Endothelial cell of umbilical vein (primary cell): ENCODE results near the gene NPAS4. TPM values are rescaled to one million over a fixed set of nuclear protein-coding genes. Genes with fewer than 3 reads are reported as not detected.
A peak's percentile ranks its signal among the peaks of the same experiment; 100 is the strongest.

Source experiments
- BruUV-seq: library from RNA; stranded (reverse); fragments of 400-500 nt; replicated peaks from 2 replicates; lab custom pipeline; 2021; lab: Mats Ljungman, UMichigan
- CTCF ChIA-PET: fragments of 300-600, 350-600 bp; sonication (Branson Sonifier 250); formaldehyde crosslinking; loops from one replicate; lab custom pipeline; 2021; ENCODE audit warnings: antibody characterized with exemption, inconsistent platforms; lab: Charles Lee
- POLR2A ChIA-PET: fragments of 300-600, 350-600 bp; sonication (Branson Sonifier 250); formaldehyde crosslinking; loops from one replicate; lab custom pipeline; 2021; ENCODE audit warnings: antibody characterized with exemption, inconsistent platforms; lab: Charles Lee
- DNase-seq: peaks from one replicate; pipeline ENCODE4 v3.0.0-alpha.2; 2011; ENCODE audit warnings: low read depth, low spot score
- FAIRE-seq: peaks from 2 replicates; lab custom pipeline; 2011; peaks lifted over from hg19 to GRCh38; lab: Jason Lieb, UNC
- H2AFZ ChIP-seq: 2 replicates; pipeline ENCODE4 v1.6.0; 2012; ENCODE audit warnings: low read depth, low read length, control low read depth, inconsistent platforms
- H3K27ac ChIP-seq: 2 replicates; pipeline ENCODE4 v1.5.1; 2011; ENCODE audit warnings: low read depth, mild to moderate bottlenecking, control low read depth, low read length, moderate library complexity; ENCODE audit not compliant: insufficient read depth
- H3K27me3 ChIP-seq, 2 experiments: 2 replicates each; pipeline versions ENCODE4 v1.6.0 to v1.6.1; 2011; ENCODE audit warnings: low read length in 2 of 2, mixed read lengths in 1 of 2; ENCODE audit not compliant: control insufficient read depth in 2 of 2, insufficient read depth in 2 of 2
- H3K36me3 ChIP-seq, 2 experiments: 2 replicates in 1 of 2; 3 replicates in 1 of 2; pipeline ENCODE4 v1.5.1; 2011; ENCODE audit warnings: low read length in 2 of 2, mild to moderate bottlenecking in 1 of 2, moderate library complexity in 1 of 2; ENCODE audit not compliant: control insufficient read depth in 2 of 2, insufficient read depth in 2 of 2; ENCODE audit errors: extremely low read depth in 1 of 2
- H3K4me1 ChIP-seq: 3 replicates; pipeline ENCODE4 v1.5.1; 2011; ENCODE audit warnings: mild to moderate bottlenecking, low read length; ENCODE audit not compliant: control insufficient read depth, insufficient read depth; ENCODE audit errors: extremely low read depth
- H3K4me2 ChIP-seq: 2 replicates; pipeline ENCODE4 v1.6.1; 2011; ENCODE audit warnings: low read length, control low read depth, mixed read lengths; ENCODE audit not compliant: insufficient read depth
- H3K4me3 ChIP-seq, 3 experiments: fragments of 200-600 bp in 1 of 3; sonication (generic), shearing (Covaris generic) in 1 of 3; replicated peaks in 1 of 3; 2 replicates each; pipeline ENCODE4 v1.5.1; 2011 to 2016; ENCODE audit warnings: control low read depth in 3 of 3, low read length in 3 of 3, mild to moderate bottlenecking in 2 of 3, inconsistent platforms in 1 of 3, low read depth in 1 of 3, moderate library complexity in 1 of 3; ENCODE audit not compliant: insufficient read depth in 1 of 3
- H3K79me2 ChIP-seq: 2 replicates; pipeline ENCODE4 v1.6.0; 2012; ENCODE audit warnings: low read length, inconsistent platforms; ENCODE audit not compliant: control insufficient read depth, insufficient read depth
- H3K9ac ChIP-seq: replicated peaks from 2 replicates; pipeline ENCODE3; 2011; ENCODE audit warnings: low read length, control low read depth; ENCODE audit not compliant: insufficient read depth; ENCODE audit errors: extremely low read depth
- H3K9me1 ChIP-seq: replicated peaks from 3 replicates; pipeline ENCODE4 v1.6.0; 2011; ENCODE audit warnings: mild to moderate bottlenecking, low read length; ENCODE audit not compliant: control insufficient read depth, insufficient read depth; ENCODE audit errors: extremely low read depth
- H3K9me3 ChIP-seq: replicated peaks from 2 replicates; pipeline ENCODE4 v1.5.1; 2012; ENCODE audit warnings: low read length, inconsistent platforms; ENCODE audit not compliant: control insufficient read depth, insufficient read depth
- H4K20me1 ChIP-seq: replicated peaks from 2 replicates; pipeline ENCODE3; 2011; ENCODE audit warnings: mild to moderate bottlenecking, low read length; ENCODE audit not compliant: control insufficient read depth, insufficient read depth; ENCODE audit errors: extremely low read depth
- EZH2 ChIP-seq: IDR thresholded peaks from 2 replicates; pipeline ENCODE4 v1.6.1; 2012; ENCODE audit warnings: borderline replicate concordance, low read depth, mild to moderate bottlenecking, moderate library complexity, low read length, inconsistent platforms; ENCODE audit not compliant: severe bottlenecking
- FOS ChIP-seq: IDR thresholded peaks from 2 replicates; pipeline ENCODE4 v1.6.1; 2011; ENCODE audit warnings: mild to moderate bottlenecking, low read length, moderate library complexity, borderline replicate concordance; ENCODE audit not compliant: insufficient read depth
- GATA2 ChIP-seq: IDR thresholded peaks from 2 replicates; pipeline ENCODE4 v1.7.0; 2011; ENCODE audit warnings: low read depth, mild to moderate bottlenecking, moderate library complexity, mixed read lengths, low read length; ENCODE audit not compliant: insufficient read length, insufficient read depth
- JUN ChIP-seq: IDR thresholded peaks from 2 replicates; pipeline ENCODE4 v1.6.1; 2011; ENCODE audit warnings: borderline replicate concordance, low read depth; ENCODE audit not compliant: insufficient read length, insufficient read depth
- MYC ChIP-seq: IDR thresholded peaks from one replicate; pipeline ENCODE4 v1.6.1; 2011; ENCODE audit warnings: mild to moderate bottlenecking, low read depth, low read length
- POLR2A ChIP-seq: IDR thresholded peaks from 2 replicates; pipeline ENCODE4 v1.6.1; 2012; ENCODE audit warnings: low read depth, mild to moderate bottlenecking, control low read depth, low read length
- POLR2AphosphoS5 ChIP-seq: IDR thresholded peaks from 2 replicates; pipeline ENCODE4 v1.6.1; 2012; ENCODE audit warnings: low read depth, mild to moderate bottlenecking, control low read depth, low read length, moderate library complexity; ENCODE audit not compliant: insufficient read depth
- dilution Hi-C: fragments of 300-500 bp; cut with MboI; formaldehyde crosslinking; loops from one replicate; pipeline ENCODE4 v1.15.0; 2019; ENCODE audit warnings: low sequenced_read_pairs; ENCODE audit not compliant: extremely low pct_ligation_motif_present
- intact Hi-C: fragments of 100-400 bp; cut with micrococcal nuclease; formaldehyde crosslinking; loops from one replicate; pipeline ENCODE4 v1.10.0; 2022
- polyA plus RNA-seq, 4 experiments: library from polyadenylated mRNA; depleted of rRNA in 3 of 4; stranded (reverse) in 3 of 4; unstranded in 1 of 4; fragments of >200 nt; gene quantifications; 2 replicates each; pipeline versions ENCODE4 v1.2.1 to v1.2.3, GENCODE V29; 2011 to 2012; ENCODE audit warnings: missing spikeins in 1 of 4
- total RNA-seq: library from RNA; stranded (reverse); gene quantifications from 2 replicates; pipeline ENCODE4 v1.2.3, GENCODE V29; 2021
- TF ChIP-seq, protein P1 (sequence below): IDR thresholded peaks from 2 replicates; pipeline ENCODE4 v1.6.1; 2011; ENCODE audit not compliant: insufficient read depth, insufficient read length
- TF ChIP-seq, protein P2 (sequence below), 2 donors: IDR thresholded peaks; 1 replicate in 1 of 2; 2 replicates in 1 of 2; pipeline ENCODE4 v1.5.1; 2011; ENCODE audit warnings: low read length in 2 of 2, mild to moderate bottlenecking in 2 of 2, moderate library complexity in 2 of 2, control low read depth in 1 of 2, inconsistent platforms in 1 of 2, low read depth in 1 of 2; ENCODE audit not compliant: insufficient read depth in 1 of 2; ENCODE audit errors: extremely low read depth in 1 of 2

NPAS4 gene
- total and polyA plus RNA-seq, 2 donors (not counting 3 experiments of a cell fraction or from before 2014, with no cell fraction given), result not detected

DNA sequence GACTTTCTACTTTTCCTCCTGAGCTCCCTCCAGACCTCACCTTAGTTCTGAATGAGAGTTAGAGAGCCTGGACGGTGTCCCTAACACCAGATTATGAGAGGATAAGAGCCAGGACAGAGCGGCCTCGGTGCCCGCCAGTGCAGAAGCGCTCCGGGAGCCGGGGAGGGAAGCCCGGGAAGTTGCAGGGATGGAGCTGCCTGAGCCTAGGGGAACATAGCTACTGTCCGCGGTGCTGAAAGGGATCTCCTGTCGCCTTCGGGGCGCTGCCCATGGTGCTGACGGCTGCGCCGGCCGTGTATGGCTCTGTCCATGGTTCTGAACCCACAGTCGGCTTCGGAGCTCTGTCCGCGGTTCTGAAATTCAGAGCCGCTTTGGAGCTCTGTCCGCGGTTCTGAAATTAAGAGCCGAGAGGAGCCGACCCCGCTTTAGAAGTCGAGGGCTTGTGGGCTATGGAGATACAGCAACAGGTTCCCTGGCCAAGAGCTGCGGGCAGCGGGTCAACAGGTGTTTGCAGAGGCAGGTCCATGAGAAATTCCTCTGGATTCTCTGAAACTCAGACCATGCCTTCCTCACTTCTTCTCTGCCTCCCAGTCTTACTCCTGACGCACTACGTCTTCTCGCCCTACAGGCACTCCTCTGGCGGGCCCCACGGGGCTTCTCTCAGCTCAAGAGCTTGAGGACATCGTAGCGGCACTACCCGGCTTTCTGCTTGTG is 814 bp downstream of the NPAS4 start:
- ChIA-PET CTCF (interaction anchor here (0.8 to 2.3 kb wide), 17 partner anchors 8 to 256 kb away, joined by 3 to 21 read pairs (median 4); partner anchors contain the start of genes DPP3, MRPL11 and RBM4B), POLR2A (no interaction called here)
- H2AFZ ChIP-seq, result no peak overlapping the region
- no peak overlapping the region for H3K4me3 ChIP-seq
- no peaks in the 10 kb centered on the region for H4K20me1 ChIP-seq
- H3K79me2 ChIP-seq, result no peaks in the 10 kb centered on the region
- no peak overlapping the region for H3K4me2 ChIP-seq
- H3K9me3 ChIP-seq, result no peaks in the 10 kb centered on the region
- dilution Hi-C loops, result no loop called here
- DNase-seq (peak; percentile 88), FAIRE-seq (peak; percentile 79)
- no peaks in the 10 kb centered on the region for H3K9me1 ChIP-seq
- peaks cover 13 to 17% of the 10 kb centered on the region in 2 experiments for H3K27me3 ChIP-seq
- TF ChIP-seq POLR2AphosphoS5 (peak; percentile 99), MYC (peak; percentile 21), FOS (no peak)
- TF ChIP-seq, protein P1, sequence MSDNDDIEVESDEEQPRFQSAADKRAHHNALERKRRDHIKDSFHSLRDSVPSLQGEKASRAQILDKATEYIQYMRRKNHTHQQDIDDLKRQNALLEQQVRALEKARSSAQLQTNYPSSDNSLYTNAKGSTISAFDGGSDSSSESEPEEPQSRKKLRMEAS, result peak; percentile 86
- no peaks in the 10 kb centered on the region for H3K4me1 ChIP-seq
- no TSS peak for BruUV-seq
- H3K27ac ChIP-seq, result no peak overlapping the region
- no peaks in the 10 kb centered on the region for H3K36me3 ChIP-seq
- intact Hi-C loops, result loop anchor here (1.0 to 2.0 kb wide), 2 partner anchors 45 to 132 kb away; partner anchors contain the start of genes PELI3 and YIF1A
- no peak overlapping the region for H3K9ac ChIP-seq

DNA sequence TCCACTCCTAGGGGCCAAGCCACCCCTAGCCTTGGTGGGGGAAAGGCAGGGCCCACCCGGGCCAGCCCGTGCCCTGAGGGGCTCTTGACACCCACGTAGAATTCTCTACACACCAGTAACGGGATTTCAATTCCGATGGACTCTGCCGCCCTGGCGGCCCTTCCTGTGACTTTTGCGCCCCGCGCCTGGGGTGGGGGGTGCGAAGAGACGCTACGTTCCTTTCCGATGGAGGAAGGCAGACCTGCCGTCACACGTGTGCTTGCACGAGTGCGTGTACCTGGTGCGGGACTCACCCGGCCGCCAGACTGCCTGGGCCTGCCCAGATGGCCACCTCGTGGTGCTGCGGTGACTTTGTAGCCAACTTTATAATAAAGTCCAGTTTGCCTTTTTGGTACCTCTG is 5.5 kb downstream of the NPAS4 start:
- Histone ChIP-seq H2AFZ (no peak overlapping the region), H3K79me2 (no peaks in the 10 kb centered on the region), H3K36me3 (no peaks in the 10 kb centered on the region), H3K9ac (no peak overlapping the region), H3K9me3 (no peaks in the 10 kb centered on the region), H4K20me1 (no peaks in the 10 kb centered on the region), H3K4me1 (no peaks in the 10 kb centered on the region), H3K27me3 (no peaks in the 10 kb centered on the region), H3K9me1 (no peaks in the 10 kb centered on the region), H3K27ac (no peak overlapping the region), H3K4me2 (no peak overlapping the region), H3K4me3 (no peak overlapping the region)
- CTCF ChIA-PET, result interaction anchor here (1.3 kb wide), 1 partner anchor 8 kb away, joined by 3 read pairs; no protein-coding TSS in a partner anchor
- TF ChIP-seq EZH2, result no peak
- no peak for TF ChIP-seq POLR2AphosphoS5
- no peak for TF ChIP-seq FOS
- TF ChIP-seq, protein P2, sequence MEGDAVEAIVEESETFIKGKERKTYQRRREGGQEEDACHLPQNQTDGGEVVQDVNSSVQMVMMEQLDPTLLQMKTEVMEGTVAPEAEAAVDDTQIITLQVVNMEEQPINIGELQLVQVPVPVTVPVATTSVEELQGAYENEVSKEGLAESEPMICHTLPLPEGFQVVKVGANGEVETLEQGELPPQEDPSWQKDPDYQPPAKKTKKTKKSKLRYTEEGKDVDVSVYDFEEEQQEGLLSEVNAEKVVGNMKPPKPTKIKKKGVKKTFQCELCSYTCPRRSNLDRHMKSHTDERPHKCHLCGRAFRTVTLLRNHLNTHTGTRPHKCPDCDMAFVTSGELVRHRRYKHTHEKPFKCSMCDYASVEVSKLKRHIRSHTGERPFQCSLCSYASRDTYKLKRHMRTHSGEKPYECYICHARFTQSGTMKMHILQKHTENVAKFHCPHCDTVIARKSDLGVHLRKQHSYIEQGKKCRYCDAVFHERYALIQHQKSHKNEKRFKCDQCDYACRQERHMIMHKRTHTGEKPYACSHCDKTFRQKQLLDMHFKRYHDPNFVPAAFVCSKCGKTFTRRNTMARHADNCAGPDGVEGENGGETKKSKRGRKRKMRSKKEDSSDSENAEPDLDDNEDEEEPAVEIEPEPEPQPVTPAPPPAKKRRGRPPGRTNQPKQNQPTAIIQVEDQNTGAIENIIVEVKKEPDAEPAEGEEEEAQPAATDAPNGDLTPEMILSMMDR (IDR thresholded peaks at IDR 0.05; ENCODE audit: extremely low read depth in 1 of 2, insufficient read depth in 1 of 2, low read depth in 1 of 2, low read length in 2 of 2), result no peak
- TF ChIP-seq POLR2A, result no peak
- TF ChIP-seq MYC, result no peak
- TF ChIP-seq, protein P1, result no peak
- no peak for TF ChIP-seq GATA2
- no peak for TF ChIP-seq JUN
- dilution Hi-C loops (no loop called here), intact Hi-C loops (no loop called here)
- DNase-seq (no peak), FAIRE-seq (no peak)
- POLR2A ChIA-PET, result no interaction called here
- BruUV-seq, result no TSS peak
